Measurements from ENCODE around the gene RNF223. TPM values are rescaled to one million over a fixed set of nuclear protein-coding genes. Genes with fewer than 3 reads are reported as not detected.
"Not testable (repeated sequence)": the region's sequence is repeated elsewhere in the genome, so short reads cannot be mapped to it uniquely, and the experiment has no call there.

The RNF223 gene
- polyA plus RNA-seq, 3 donors = 0.56 to 0.88 (median 0.62) TPM

GRCh38 chr1:1075148-1075935 is 1.2 kb upstream of the RNF223 start:
- DNase-seq = no peak

DNA sequence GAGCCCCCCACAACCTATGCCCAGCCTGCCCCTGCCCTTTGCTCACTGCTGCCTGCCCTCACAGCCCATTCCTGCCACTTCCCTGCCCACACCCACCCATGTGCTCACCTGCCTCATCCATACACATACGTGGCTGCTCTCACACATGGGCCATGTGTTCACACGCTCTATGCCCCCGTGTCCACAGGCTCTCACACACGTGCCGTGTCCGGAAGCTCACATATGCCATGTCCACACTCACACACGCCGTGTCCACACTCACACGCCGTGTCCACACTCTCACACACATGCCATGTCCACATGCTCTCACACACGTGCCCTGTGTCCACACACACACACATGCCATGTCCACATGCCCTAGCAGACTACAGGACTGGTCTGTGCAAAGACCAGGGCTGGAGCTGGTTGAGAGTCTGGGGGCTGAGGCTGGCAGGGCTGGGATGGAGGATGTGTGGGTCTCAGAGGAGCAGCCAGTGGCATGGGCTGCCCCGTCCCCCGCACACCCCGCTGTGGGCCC is 583 bp upstream of the RNF223 start:
- no peak for DNase-seq

DNA sequence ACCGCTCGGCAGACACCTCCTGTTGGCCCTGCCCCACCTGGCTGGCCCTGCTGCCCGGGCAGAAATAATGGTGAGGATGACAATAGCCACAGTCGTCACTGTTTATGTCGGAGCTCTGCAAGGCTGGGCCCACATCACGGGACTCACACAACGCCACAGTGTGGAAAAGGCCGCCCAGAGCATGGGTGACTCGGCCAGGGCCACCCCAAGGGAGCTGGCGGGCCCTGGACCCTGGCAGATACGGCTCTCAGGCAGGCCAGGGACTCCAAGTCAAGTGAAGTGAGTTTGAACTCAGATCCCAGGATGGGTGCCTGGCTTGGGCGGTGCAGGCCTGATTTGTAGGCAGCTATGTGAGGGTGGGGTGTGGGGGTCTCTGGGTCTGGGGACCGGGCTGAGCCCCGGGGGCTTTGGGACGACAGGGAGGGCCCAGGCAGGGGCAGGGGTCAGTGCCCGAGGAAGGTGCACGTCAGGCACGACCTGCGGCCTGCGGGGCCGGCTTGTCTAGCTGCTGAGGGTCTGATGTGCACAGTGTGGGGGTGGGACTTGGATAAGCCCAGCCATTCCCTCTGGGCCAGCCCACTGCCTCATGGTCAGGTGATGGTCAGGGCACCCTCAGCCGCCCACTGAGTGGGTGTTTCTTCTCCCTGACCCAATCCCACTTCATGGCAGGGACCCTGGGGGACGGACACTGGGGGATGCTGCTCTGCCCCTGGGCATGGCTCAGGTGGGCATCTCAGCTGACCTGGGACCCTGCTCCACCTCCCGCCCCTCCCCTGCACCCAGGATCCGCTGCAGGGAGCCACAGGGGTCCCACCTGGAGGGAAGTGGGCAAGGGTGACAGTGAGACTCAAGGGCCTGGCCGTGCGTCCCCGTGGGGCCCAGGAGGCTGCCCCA is 1.0 kb downstream of the RNF223 start:
- no peak for DNase-seq

DNA sequence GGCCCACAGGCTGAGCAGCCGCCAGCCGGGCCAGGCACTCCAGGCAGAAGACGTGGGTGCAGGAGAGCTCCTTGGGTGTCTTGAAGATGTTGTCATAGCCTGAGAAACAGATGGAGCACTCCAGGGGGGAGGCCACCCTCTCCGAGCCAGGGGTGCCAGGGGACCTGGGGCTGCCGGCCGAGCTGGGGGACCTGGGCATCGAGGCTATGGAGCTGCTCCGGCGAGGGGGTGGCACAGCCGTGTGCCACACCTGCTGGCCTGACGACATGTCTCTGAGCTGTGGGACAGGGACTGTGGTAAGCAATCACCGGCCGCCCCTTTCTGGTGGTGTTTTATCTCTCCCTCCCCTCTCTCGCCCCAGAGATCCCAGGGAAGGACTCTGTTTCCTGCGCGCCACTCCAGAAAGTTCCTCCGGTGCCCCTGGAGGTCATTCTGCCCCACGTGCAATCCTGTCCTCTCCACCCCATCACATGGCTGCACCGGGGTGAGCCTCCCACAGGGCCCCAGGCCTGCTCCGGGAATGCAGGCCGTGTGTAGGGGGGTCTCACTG is 1.7 kb downstream of the RNF223 start:
- DNase-seq = no peak

- no peak for DNase-seq
Measured at GRCh38 chr1:1071486-1072298, 2.4 kb downstream of the RNF223 start.

DNA sequence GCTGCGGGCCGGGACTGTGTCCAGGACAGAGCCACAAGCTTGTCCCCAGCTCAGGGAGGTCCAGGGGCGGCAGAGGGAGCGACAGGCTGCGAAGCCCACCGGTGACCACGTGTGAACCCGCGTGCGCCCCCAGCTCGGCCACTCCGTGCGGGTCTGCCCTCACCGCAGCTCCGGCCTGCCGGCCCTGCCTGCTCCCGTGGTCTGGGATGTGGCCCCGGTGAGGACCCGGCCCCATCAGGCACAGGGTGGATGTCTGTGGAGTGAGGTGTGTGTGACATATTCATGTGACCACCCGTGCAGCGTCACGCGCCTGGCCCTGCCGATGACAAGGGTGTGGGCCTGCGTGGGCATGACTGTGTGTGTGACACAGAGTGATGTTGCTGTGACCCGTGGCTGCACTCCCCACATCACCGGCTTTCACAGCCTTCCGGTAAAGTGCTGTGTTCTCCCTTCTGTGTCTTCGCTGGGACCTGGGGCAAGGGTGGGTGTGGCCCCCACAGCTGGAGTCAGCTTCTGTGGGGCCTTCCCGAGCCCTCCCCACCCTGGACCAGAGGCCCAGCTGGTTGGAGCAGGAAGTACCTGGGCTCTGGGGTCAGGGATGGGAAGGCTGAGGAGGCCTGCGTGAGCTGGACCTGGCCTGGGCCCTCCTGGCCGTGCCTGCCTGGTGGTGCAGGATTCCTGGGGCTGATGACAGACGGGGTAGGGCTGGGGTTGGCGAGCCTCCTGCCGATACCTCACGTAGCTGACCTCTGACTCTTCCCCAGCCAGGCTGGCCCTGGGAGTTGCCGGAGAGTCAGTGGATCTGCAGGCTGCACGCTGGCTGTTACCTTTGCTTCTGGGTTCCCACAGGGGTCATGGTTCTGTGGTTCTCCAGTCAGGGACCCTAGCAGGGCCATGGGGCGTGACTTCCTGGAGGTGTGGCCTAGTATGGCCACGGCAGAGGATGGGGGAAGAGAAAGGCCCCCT is 4.1 kb downstream of the RNF223 start:
- no peak for DNase-seq

DNA sequence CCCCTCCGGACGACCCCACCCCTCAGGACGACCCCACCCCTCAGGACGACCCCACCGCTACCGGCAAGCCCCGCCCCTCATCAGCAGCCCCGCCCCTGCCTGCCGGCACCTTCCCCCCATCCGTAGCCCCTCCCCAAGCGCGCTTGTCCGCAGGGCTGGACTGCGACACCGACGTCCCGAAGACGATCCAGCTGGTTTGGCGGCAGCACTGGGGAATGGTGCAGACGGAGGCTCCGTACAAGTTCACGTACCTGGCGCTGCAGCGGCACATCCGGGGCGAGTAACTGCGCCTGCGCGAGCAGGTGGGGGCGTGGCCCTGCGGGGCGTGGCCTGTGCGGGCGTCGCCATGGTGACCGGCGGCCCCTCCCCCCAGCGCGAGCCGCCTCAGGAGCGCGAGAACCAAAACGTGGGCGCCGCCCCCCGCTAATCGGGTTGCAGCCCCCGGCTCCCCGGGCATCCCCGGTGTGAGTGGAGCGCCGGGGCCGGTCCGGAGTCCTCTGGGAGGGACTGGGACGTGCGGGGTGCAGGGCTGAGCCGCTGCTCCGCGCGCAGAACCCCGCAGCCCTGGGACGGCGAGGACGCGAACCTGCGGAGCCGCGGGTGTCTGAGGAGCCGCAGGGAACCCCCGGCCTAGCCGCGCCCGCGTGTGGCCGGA is 4.9 kb downstream of the RNF223 start:
- DNase-seq = no peak

DNA sequence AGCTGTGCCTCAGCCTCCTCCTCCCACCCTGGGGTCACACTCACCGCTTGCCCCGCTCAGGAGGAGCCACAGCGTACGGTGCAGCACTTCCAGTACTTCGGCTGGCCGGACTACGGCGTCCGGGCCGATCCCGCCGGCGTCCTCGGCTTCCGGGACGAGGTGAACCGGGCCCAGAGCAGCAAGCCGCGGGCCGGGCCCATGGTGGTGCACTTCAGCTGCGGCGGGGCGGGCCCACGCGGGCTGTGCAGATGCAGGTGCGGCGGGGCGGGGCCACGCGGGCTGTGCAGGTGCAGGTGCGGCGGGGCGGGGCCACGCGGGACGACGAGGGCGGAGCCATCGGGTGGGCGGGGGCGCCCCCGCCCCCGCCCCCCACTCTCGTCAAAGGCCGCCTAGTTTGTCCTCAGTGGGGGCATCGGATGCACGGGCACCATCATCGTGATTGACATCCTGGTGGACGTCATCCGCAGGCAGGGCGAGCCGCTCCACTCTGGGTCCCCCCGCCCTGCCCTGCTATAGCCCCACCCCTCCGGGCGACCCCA is 5.5 kb downstream of the RNF223 start:
- DNase-seq = no peak

DNA sequence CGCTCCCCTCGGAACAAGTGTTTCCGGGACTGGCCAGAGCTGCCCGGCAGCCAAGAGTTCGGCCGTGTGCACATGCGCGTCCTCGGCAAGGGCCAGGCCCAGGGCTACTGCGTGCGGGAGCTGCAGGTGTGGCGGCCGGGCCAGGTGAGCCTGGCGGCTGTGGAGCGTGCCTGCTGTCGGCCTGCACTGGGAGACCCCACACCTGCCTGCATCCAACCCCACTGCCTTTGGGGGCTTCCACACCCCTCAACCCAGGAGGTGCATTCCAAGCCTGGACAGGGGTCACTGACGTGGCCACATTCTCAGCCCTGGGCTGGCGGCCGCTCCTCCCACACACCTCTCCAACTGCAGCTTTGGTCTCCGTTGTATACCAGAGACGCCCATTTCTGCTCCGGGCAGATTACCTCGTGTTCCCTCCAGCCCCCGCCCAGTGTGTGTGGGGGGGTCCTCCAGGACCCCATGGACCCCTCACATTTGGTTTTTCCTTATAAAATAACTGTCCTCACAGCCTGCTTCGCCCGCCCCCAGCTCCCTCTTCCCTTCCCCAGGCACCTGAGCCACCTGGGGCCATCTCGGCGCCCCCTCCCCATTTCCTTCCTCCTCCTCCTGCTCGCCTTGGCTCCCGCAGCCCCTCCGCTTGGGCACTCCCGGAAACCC is 6.1 kb downstream of the RNF223 start:
- DNase-seq = no peak

DNA sequence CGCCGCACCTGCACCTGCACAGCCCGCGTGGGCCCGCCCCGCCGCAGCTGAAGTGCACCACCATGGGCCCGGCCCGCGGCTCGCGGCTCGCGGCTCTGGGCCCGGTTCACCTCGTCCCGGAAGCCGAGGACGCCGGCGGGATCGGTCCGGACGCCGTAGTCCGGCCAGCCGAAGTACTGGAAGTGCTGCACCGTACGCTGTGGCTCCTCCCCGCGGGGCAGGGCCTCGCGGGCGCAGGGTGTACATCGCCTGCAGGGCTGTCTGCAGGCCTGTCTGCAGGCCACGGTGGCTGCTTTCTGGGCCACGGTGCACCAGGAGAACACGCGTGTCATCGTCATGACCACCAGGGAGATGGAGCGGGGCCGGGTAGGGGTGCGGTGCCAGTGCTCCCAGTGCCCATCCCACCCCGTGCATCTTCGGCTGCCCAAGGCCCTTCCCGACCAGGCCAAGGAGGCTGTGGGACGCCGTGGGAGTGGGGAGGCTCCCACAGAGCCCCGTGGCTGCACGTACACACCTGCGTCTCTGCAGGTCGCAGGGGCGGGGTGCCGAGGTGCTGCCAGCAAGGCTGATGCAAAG is 6.7 kb downstream of the RNF223 start:
- DNase-seq = no peak

DNA sequence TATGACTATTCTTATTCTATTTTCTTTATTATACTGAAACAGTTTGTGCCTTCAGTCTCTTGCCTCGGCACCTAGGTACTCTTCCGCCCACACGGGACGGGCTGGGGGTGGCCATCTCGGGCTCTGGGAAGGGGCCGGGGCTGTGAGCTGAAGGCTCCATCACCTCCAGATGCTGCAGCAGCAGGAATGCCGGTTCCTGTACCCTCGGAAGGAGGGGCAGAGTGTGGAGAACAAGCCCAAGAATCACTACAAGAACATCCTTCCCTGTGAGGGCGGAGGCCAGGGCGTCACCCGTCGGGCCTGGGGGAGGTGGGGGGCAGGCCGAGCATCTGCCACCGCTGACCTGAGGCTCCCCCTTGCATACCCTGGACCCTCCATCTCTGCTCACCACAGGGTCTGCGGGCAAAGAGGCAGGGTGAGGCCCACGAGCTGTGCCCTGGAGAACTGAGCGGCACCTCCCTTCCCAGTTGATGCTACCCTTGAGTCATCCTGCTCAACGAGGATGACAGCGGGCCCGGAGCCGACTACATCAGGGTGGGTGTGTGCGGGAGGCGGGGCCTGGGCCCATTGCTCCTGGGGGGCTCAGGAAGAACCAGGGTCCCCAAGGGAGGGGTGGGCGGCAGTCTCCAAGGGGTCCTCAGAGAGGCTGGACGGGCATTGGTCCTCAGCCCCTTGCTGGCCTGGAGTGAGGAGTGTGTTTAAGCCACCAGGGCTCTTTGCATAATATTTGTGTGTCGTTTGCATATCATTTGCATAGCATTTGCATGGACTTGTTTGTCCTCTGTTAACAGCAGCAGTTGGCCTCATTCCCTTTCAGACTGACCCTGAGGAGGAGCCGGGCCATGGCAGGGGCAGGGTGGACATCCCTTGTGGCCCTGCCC is 7.5 kb downstream of the RNF223 start:
- no peak for DNase-seq

GRCh38 chr1:1065940-1066304 is 8.2 kb downstream of the RNF223 start:
- not testable (repeated sequence) for DNase-seq

- no peak for DNase-seq
Measured at GRCh38 chr1:1065265-1065939, 8.7 kb downstream of the RNF223 start.

DNA sequence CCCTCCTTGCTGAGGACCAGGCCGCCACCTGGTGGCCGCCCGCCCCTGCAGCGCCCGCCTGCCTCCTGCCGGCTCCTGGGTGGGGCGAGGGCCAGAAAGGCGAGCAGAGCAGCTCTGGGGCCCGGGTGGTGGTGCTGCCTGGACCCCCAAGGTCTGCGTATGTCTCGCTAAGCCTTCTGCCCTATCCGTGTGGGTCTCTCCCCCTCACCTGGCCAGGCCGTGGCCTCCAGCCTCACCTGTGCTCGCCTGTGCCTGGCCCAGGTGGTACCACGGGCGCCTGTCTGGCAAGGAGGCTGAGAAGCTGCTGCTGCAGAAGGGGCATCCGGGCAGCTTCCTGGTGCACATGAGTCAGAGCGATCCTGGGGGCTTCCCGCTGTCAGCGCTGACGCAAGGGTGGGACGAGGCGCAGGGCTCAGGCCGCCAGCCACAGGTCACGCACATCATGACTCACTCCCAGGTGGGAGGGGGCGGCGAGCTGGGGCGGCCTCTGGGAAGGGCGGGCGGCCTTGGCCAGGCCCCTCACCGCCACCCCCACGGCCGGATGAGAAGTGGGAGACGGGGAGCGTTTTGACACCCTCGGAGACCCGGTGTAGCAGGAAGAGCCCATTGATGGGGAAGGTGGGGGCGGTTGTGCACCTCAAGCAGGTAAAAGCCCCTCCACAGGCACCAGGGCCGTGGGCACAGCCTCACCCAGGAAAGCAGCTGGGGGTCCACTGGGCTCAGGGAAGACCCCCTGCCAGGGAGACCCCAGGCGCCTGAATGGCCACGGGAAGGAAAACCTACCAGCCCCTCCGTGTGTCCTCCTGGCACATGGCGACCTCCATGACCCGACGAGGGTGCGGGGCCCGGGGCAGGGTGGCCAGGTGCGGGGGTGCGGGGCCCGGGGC is 9.9 kb downstream of the RNF223 start:
- DNase-seq = no peak

- DNase-seq = no peak
Measured at GRCh38 chr1:1063261-1063944, 10.7 kb downstream of the RNF223 start.
